SK-N-SH (cell line): ENCODE results near the gene CNTNAP5. TPM values are rescaled to one million over a fixed set of nuclear protein-coding genes. Genes with fewer than 3 reads are reported as not detected.

Source experiments
- CTCF ChIA-PET: fragments of 300-600, 350-600 bp; formaldehyde crosslinking; extraction: SDS; loops from one replicate; lab custom pipeline; 2021; lab: Yijun Ruan, JAX
- POLR2A ChIA-PET: fragments of 350-600 bp; sonication (Branson Sonifier 250); formaldehyde crosslinking; extraction: SDS; loops from one replicate; lab custom pipeline; 2020; ENCODE audit warnings: antibody characterized with exemption, inconsistent platforms; lab: Yijun Ruan, JAX
- DNase-seq: peaks from one replicate; pipeline ENCODE4 v3.0.0; 2012
- H2AFZ ChIP-seq: fragments of 200-600 bp; sonication (generic); 2 replicates; pipeline ENCODE4 v1.8.1; 2016; ENCODE audit warnings: antibody characterized with exemption, mild to moderate bottlenecking, low read depth
- H3F3A ChIP-seq: fragments of 200-600 bp; sonication (generic); replicated peaks from 2 replicates; pipeline ENCODE3; 2016; ENCODE audit warnings: antibody characterized with exemption, mild to moderate bottlenecking; ENCODE audit not compliant: insufficient read depth
- H3K27ac ChIP-seq, 2 experiments: fragments of 200-500 bp in 1 of 2; fragments of 200-600 bp in 1 of 2; sonication (Bioruptor generic) in 1 of 2; sonication (generic), shearing (Covaris generic) in 1 of 2; 2 replicates each; pipeline versions ENCODE4 v1.5.1 to v1.6.1; 2014 to 2016; ENCODE audit warnings: low read depth in 2 of 2, inconsistent platforms in 1 of 2, low read length in 1 of 2, mild to moderate bottlenecking in 1 of 2, mixed read lengths in 1 of 2
- H3K27me3 ChIP-seq: fragments of 200-600 bp; sonication (generic), shearing (Covaris generic); 2 replicates; pipeline ENCODE4 v1.6.1; 2016; ENCODE audit warnings: mixed run types; ENCODE audit not compliant: insufficient read depth
- H3K36me3 ChIP-seq, 2 experiments: fragments of 200-500 bp in 1 of 2; fragments of 200-600 bp in 1 of 2; sonication (Bioruptor generic) in 1 of 2; sonication (generic) in 1 of 2; replicated peaks in 1 of 2; 2 replicates each; pipeline versions ENCODE3 to v1.5.1; 2014 to 2016; ENCODE audit warnings: low read length in 1 of 2, mild to moderate bottlenecking in 1 of 2; ENCODE audit not compliant: insufficient read depth in 2 of 2, control insufficient read depth in 1 of 2
- H3K4me1 ChIP-seq, 2 experiments: fragments of 200-500 bp in 1 of 2; fragments of 200-600 bp in 1 of 2; sonication (Bioruptor generic) in 1 of 2; sonication (generic), shearing (Covaris generic) in 1 of 2; 2 replicates each; pipeline versions ENCODE4 v1.5.1 to v1.6.1; 2014 to 2016; ENCODE audit warnings: low read depth in 1 of 2, low read length in 1 of 2, mixed run types in 1 of 2; ENCODE audit not compliant: insufficient read depth in 2 of 2, control insufficient read depth in 1 of 2
- H3K4me2 ChIP-seq: fragments of 200-600 bp; sonication (generic), shearing (Covaris generic); 2 replicates; pipeline ENCODE4 v1.6.1; 2017; ENCODE audit warnings: mixed run types
- H3K4me3 ChIP-seq, 2 experiments: fragments of 200-500 bp in 1 of 2; fragments of 200-600 bp in 1 of 2; sonication (Bioruptor generic) in 1 of 2; sonication (generic), shearing (Covaris generic) in 1 of 2; 2 replicates each; pipeline versions ENCODE4 v1.5.1 to v1.8.1; 2014 to 2016; ENCODE audit warnings: low read depth in 2 of 2, inconsistent platforms in 1 of 2, low read length in 1 of 2, mild to moderate bottlenecking in 1 of 2, mixed read lengths in 1 of 2, moderate library complexity in 1 of 2
- H3K79me2 ChIP-seq: fragments of 200-600 bp; sonication (generic); 2 replicates; pipeline ENCODE4 v1.8.1; 2017; ENCODE audit warnings: mild to moderate bottlenecking; ENCODE audit not compliant: insufficient read depth
- H3K9ac ChIP-seq: fragments of 200-600 bp; sonication (generic); 2 replicates; pipeline ENCODE4 v1.6.1; 2017; ENCODE audit warnings: mixed run types
- H3K9me2 ChIP-seq: fragments of 200-600 bp; sonication (generic); 2 replicates; pipeline ENCODE4 v1.6.1; 2017; ENCODE audit warnings: mixed run types
- H3K9me3 ChIP-seq: fragments of 200-600 bp; sonication (generic); 2 replicates; pipeline ENCODE4 v1.6.1; 2017; ENCODE audit warnings: mixed run types, mild to moderate bottlenecking, moderate library complexity
- H4K20me1 ChIP-seq: fragments of 200-600 bp; sonication (generic); 2 replicates; pipeline ENCODE4 v1.6.1; 2017; ENCODE audit warnings: mild to moderate bottlenecking, mixed run types; ENCODE audit not compliant: insufficient read depth
- ELF1 ChIP-seq: IDR thresholded peaks from 2 replicates; pipeline ENCODE4 v1.4.0; 2012
- EP300 ChIP-seq, 2 experiments: IDR thresholded peaks; 2 replicates each; pipeline versions ENCODE4 v1.4.0 to v1.6.1; 2012; ENCODE audit warnings: borderline replicate concordance in 1 of 2, low read depth in 1 of 2, low read length in 1 of 2
- FOSL2 ChIP-seq: IDR thresholded peaks from 2 replicates; pipeline ENCODE4 v1.4.0; 2012; ENCODE audit warnings: low read depth, mild to moderate bottlenecking, moderate library complexity, borderline replicate concordance
- FOXM1 ChIP-seq: IDR thresholded peaks from 2 replicates; pipeline ENCODE4 v1.4.0; 2012; ENCODE audit warnings: low read depth, mild to moderate bottlenecking
- GABPA ChIP-seq: IDR thresholded peaks from 2 replicates; pipeline ENCODE4 v1.4.0; 2012; ENCODE audit warnings: low read depth, mild to moderate bottlenecking
- GATA2 ChIP-seq: sonication (generic); formaldehyde crosslinking; IDR thresholded peaks from 2 replicates; pipeline ENCODE4 v1.5.0; 2020; ENCODE audit warnings: mild to moderate bottlenecking, missing genetic modification reagents
- JUND ChIP-seq: IDR thresholded peaks from 2 replicates; pipeline ENCODE4 v1.4.0; 2012
- MEF2A ChIP-seq: IDR thresholded peaks from 2 replicates; pipeline ENCODE4 v1.4.0; 2012; ENCODE audit warnings: low read depth, borderline replicate concordance
- NFIC ChIP-seq: IDR thresholded peaks from 2 replicates; pipeline ENCODE4 v1.4.0; 2012; ENCODE audit warnings: borderline replicate concordance
- RFX5 ChIP-seq: IDR thresholded peaks from 2 replicates; pipeline ENCODE4 v1.6.1; 2012; ENCODE audit warnings: mild to moderate bottlenecking, improper control_type of control experiment, low read length
- RXRA ChIP-seq: IDR thresholded peaks from 2 replicates; pipeline ENCODE4 v1.4.0; 2012; ENCODE audit warnings: low read depth, mild to moderate bottlenecking, borderline replicate concordance
- TAF1 ChIP-seq: IDR thresholded peaks from 2 replicates; pipeline ENCODE4 v1.6.1; 2012; ENCODE audit warnings: low read depth, mild to moderate bottlenecking, low read length, moderate library complexity, borderline replicate concordance
- TCF12 ChIP-seq: IDR thresholded peaks from 2 replicates; pipeline ENCODE4 v1.4.0; 2012
- TEAD4 ChIP-seq: IDR thresholded peaks from 2 replicates; pipeline ENCODE4 v1.4.0; 2012; ENCODE audit warnings: mild to moderate bottlenecking, borderline replicate concordance; ENCODE audit not compliant: insufficient read depth
- WGBS: methylation state at CpG from one replicate; pipeline ENCODE4 v1.1.6; 2017; ENCODE audit warnings: low lambda C conversion rate; 5-methylcytosine and 5-hydroxymethylcytosine counted together
- polyA plus RNA-seq, 3 experiments: library from polyadenylated mRNA; depleted of rRNA; stranded (reverse); fragments of >200 nt; gene quantifications; 2 replicates each; pipeline ENCODE4 v1.2.3, GENCODE V29; 2012
- TF ChIP-seq, protein P1 (sequence below): fragments of 150-350 bp; IDR thresholded peaks from 2 replicates; pipeline ENCODE4 v1.6.1; 2016; ENCODE audit warnings: mild to moderate bottlenecking, low read depth, low read length
- TF ChIP-seq, protein P2 (sequence below): fragments of 200-600 bp; sonication (generic); IDR thresholded peaks from 2 replicates; pipeline ENCODE4 v1.6.1; 2017; ENCODE audit warnings: antibody characterized with exemption, mild to moderate bottlenecking, moderate library complexity
- TF ChIP-seq, protein P3 (sequence below): IDR thresholded peaks from 2 replicates; pipeline ENCODE4 v1.4.0; 2012; ENCODE audit warnings: low read depth, borderline replicate concordance

Gene CNTNAP5
- polyA plus RNA-seq, 1 of the 3 experiments (the other 2 are of a cell fraction), result 0.08 TPM

DNA sequence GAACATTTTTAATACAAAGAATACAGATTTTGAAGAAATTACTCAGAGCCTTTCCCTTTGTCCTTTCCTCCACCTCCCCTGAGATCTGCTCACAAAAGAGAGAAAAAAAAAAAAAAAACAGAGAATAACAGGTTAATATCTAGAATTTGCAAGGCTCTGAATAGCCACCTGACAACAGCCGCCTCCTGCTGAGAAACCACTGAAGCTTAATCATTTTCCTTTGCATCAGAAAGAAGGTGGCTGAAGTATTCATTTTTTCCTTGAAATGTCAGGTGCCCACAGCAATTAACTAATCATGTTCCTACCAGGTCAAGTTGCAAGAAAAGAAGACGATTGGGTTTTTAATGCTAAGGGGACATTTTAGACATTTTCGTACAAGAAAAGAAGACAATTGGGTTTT lies 21.2 kb downstream of the CNTNAP5 start:
- no peak overlapping the region for H3K27ac ChIP-seq
- H3K4me3 ChIP-seq, result no peak overlapping the region
- no peaks in the 10 kb centered on the region for H3K9me3 ChIP-seq
- no peaks in the 10 kb centered on the region for H3K79me2 ChIP-seq
- no peak overlapping the region for H3K9ac ChIP-seq
- DNase-seq, result no peak
- POLR2A ChIA-PET, result no interaction called here
- CTCF ChIA-PET, result no interaction called here
- no peak overlapping the region for H2AFZ ChIP-seq
- H3F3A ChIP-seq, result no peaks in the 10 kb centered on the region
- WGBS, result 41% methylated on average over 3 of the region's 3 CpGs
- H3K4me2 ChIP-seq, result no peak overlapping the region
- H3K36me3 ChIP-seq, result no peaks in the 10 kb centered on the region
- H3K4me1 ChIP-seq, result peaks cover 0 to 4% of the 10 kb centered on the region in 2 experiments; a peak in 2 of 4 replicates
- TF ChIP-seq, protein P1, sequence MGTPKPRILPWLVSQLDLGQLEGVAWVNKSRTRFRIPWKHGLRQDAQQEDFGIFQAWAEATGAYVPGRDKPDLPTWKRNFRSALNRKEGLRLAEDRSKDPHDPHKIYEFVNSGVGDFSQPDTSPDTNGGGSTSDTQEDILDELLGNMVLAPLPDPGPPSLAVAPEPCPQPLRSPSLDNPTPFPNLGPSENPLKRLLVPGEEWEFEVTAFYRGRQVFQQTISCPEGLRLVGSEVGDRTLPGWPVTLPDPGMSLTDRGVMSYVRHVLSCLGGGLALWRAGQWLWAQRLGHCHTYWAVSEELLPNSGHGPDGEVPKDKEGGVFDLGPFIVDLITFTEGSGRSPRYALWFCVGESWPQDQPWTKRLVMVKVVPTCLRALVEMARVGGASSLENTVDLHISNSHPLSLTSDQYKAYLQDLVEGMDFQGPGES, result no peak
- TF ChIP-seq JUND (no peak), EP300 (IDR thresholded peaks at IDR 0.05; ENCODE audit: borderline replicate concordance in 1 of 2, low read depth in 1 of 2, low read length in 1 of 2) (no peak), RXRA (no peak), MEF2A (no peak), TAF1 (no peak), FOXM1 (no peak), NFIC (no peak)
- TF ChIP-seq, protein P2, sequence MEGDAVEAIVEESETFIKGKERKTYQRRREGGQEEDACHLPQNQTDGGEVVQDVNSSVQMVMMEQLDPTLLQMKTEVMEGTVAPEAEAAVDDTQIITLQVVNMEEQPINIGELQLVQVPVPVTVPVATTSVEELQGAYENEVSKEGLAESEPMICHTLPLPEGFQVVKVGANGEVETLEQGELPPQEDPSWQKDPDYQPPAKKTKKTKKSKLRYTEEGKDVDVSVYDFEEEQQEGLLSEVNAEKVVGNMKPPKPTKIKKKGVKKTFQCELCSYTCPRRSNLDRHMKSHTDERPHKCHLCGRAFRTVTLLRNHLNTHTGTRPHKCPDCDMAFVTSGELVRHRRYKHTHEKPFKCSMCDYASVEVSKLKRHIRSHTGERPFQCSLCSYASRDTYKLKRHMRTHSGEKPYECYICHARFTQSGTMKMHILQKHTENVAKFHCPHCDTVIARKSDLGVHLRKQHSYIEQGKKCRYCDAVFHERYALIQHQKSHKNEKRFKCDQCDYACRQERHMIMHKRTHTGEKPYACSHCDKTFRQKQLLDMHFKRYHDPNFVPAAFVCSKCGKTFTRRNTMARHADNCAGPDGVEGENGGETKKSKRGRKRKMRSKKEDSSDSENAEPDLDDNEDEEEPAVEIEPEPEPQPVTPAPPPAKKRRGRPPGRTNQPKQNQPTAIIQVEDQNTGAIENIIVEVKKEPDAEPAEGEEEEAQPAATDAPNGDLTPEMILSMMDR, result no peak
- 0 out of 2 replicates have a peak, but pooled peaks cover under 1% of the 10 kb centered on the region for H3K9me2 ChIP-seq
- no peaks in the 10 kb centered on the region for H3K27me3 ChIP-seq
- H4K20me1 ChIP-seq, result no peaks in the 10 kb centered on the region

DNA sequence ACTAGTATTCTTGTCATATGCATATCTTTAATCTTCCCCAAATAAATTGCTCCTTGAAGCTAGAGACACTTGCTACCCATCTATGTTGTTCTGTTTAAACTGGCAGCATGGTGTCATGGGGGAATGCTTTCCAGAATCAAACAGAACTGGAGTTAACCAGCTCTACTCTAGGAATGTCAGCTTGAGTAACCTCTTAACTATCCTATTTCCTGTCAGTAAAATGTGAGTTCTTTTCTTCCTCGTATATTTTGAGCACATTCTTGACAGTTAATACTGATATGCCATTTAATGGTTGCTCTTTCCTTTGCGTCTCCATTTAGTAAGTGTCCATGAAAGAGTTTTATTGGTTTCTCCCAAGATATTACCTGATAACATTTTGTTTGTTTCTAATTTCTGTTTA lies 23.0 kb downstream of the CNTNAP5 start:
- Histone ChIP-seq H4K20me1 (no peaks in the 10 kb centered on the region), H3K27ac (no peak overlapping the region), H3F3A (no peaks in the 10 kb centered on the region), H3K9me2 (no peaks in the 10 kb centered on the region), H3K9ac (no peak overlapping the region), H3K36me3 (no peaks in the 10 kb centered on the region), H3K4me2 (no peak overlapping the region), H3K4me1 (peaks cover 0 to 4% of the 10 kb centered on the region in 2 experiments; a peak in 1 of 4 replicates), H3K79me2 (no peaks in the 10 kb centered on the region), H2AFZ (no peak overlapping the region), H3K4me3 (no peak overlapping the region), H3K27me3 (no peaks in the 10 kb centered on the region), H3K9me3 (no peaks in the 10 kb centered on the region)
- TF ChIP-seq, protein P3, sequence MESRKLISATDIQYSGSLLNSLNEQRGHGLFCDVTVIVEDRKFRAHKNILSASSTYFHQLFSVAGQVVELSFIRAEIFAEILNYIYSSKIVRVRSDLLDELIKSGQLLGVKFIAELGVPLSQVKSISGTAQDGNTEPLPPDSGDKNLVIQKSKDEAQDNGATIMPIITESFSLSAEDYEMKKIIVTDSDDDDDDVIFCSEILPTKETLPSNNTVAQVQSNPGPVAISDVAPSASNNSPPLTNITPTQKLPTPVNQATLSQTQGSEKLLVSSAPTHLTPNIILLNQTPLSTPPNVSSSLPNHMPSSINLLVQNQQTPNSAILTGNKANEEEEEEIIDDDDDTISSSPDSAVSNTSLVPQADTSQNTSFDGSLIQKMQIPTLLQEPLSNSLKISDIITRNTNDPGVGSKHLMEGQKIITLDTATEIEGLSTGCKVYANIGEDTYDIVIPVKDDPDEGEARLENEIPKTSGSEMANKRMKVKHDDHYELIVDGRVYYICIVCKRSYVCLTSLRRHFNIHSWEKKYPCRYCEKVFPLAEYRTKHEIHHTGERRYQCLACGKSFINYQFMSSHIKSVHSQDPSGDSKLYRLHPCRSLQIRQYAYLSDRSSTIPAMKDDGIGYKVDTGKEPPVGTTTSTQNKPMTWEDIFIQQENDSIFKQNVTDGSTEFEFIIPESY, result no peak
- TF ChIP-seq GABPA (no peak), RFX5 (no peak), TEAD4 (no peak), MEF2A (no peak), FOSL2 (no peak), RXRA (no peak), ELF1 (no peak), TCF12 (no peak), FOXM1 (no peak), GATA2 (CRISPR knock-in tag) (no peak)
- 39% methylated on average over 2 of the region's 2 CpGs for WGBS
- ChIA-PET CTCF (interaction anchor here (1.1 kb wide), 1 partner anchor 51 kb away, joined by 3 read pairs; no protein-coding TSS in a partner anchor), POLR2A (no interaction called here)
- no peak for DNase-seq
